HepG2 (cell line): ENCODE data around the gene DSCAML1. TPM values are rescaled to one million over a fixed set of nuclear protein-coding genes. Genes with fewer than 3 reads are reported as not detected.

Experiments
- AGO2 ChIP-seq: fragments of 200-400 bp; formaldehyde crosslinking; optimal IDR thresholded peaks from 2 replicates; pipeline ENCODE3; 2017; ENCODE audit warnings: mild to moderate bottlenecking, low read depth, low read length, moderate library complexity
- ATRX ChIP-seq: sonication (generic); formaldehyde crosslinking; IDR thresholded peaks from 2 replicates; pipeline ENCODE4 v1.4.0; 2020; ENCODE audit warnings: missing genetic modification reagents, borderline replicate concordance
- BCL6 ChIP-seq: IDR thresholded peaks from 2 replicates; pipeline ENCODE4 v1.6.1; 2016; ENCODE audit warnings: missing genetic modification reagents, missing compliant biosample characterization
- FOSL2 ChIP-seq: sonication (generic); formaldehyde crosslinking; IDR thresholded peaks from 2 replicates; pipeline ENCODE4 v1.4.0; 2020; ENCODE audit warnings: missing genetic modification reagents
- HCFC1 ChIP-seq: fragments of 150-350 bp; IDR thresholded peaks from 2 replicates; pipeline ENCODE4 v1.6.1; 2014; ENCODE audit warnings: low read depth, low read length
- HDAC6 ChIP-seq: fragments of 200-600 bp; sonication (generic); IDR thresholded peaks from 2 replicates; pipeline ENCODE4 v1.7.0; 2017; ENCODE audit warnings: mild to moderate bottlenecking, antibody characterized with exemption, low read length, low read depth
- SIN3A ChIP-seq: IDR thresholded peaks from 2 replicates; pipeline ENCODE4 v1.6.1; 2011; ENCODE audit warnings: low read depth, mild to moderate bottlenecking, control low read depth, low read length, borderline replicate concordance
- SUZ12 ChIP-seq: fragments of 150-350 bp; IDR thresholded peaks from 2 replicates; pipeline ENCODE4 v1.6.1; 2014; ENCODE audit warnings: low read depth, low read length
- SYNCRIP ChIP-seq: fragments of 200-400 bp; formaldehyde crosslinking; IDR thresholded peaks from 2 replicates; pipeline ENCODE4 v1.6.1; 2018; ENCODE audit warnings: mild to moderate bottlenecking, low read depth, low read length; ENCODE audit not compliant: insufficient read depth
- THYN1 ChIP-seq: sonication (generic); formaldehyde crosslinking; IDR thresholded peaks from 2 replicates; pipeline ENCODE4 v1.8.1; 2023; ENCODE audit warnings: low read depth, mild to moderate bottlenecking, moderate library complexity, missing genetic modification reagents, borderline replicate concordance
- ZBTB20 ChIP-seq: sonication (generic); formaldehyde crosslinking; IDR thresholded peaks from 2 replicates; pipeline ENCODE4 v1.8.1; 2023; ENCODE audit warnings: missing genetic modification reagents, low read depth, mild to moderate bottlenecking, borderline replicate concordance
- ZFY ChIP-seq: sonication (generic); formaldehyde crosslinking; IDR thresholded peaks from 2 replicates; pipeline ENCODE4 v1.4.0; 2020; ENCODE audit warnings: missing genetic modification reagents
- ZNF263 ChIP-seq: sonication (generic); formaldehyde crosslinking; IDR thresholded peaks from 2 replicates; pipeline ENCODE4 v1.4.0; 2020; ENCODE audit warnings: missing genetic modification reagents
- ZNF552 ChIP-seq: sonication (generic); formaldehyde crosslinking; IDR thresholded peaks from 2 replicates; pipeline ENCODE4 v1.9.0; 2022; ENCODE audit warnings: missing genetic modification reagents, mild to moderate bottlenecking, borderline replicate concordance
- ZNF605 ChIP-seq: sonication (generic); formaldehyde crosslinking; IDR thresholded peaks from 2 replicates; pipeline ENCODE4 v1.8.0; 2022; ENCODE audit warnings: mild to moderate bottlenecking, missing genetic modification reagents
- ZNF777 ChIP-seq: sonication (generic); formaldehyde crosslinking; IDR thresholded peaks from 2 replicates; pipeline ENCODE4 v1.4.0; 2020; ENCODE audit warnings: missing genetic modification reagents
- ZNF891 ChIP-seq: sonication (generic); formaldehyde crosslinking; IDR thresholded peaks from 2 replicates; pipeline ENCODE4 v1.5.0; 2020; ENCODE audit warnings: mild to moderate bottlenecking, missing genetic modification reagents
- polyA plus RNA-seq, 8 experiments: library from polyadenylated mRNA; depleted of rRNA in 3 of 8; stranded (reverse) in 7 of 8; unstranded in 1 of 8; fragments of >200 nt; fragmentation: Illumina TruSeq in 4 of 8; extraction: Trizol in 4 of 8; gene quantifications; 2 replicates each; pipeline versions ENCODE4 v1.2.1 to v1.2.3, GENCODE V29; 2011 to 2016; ENCODE audit warnings: low read depth in 4 of 8, missing spikeins in 1 of 8, mixed read lengths in 1 of 8; ENCODE audit not compliant: insufficient read depth in 1 of 8
- total RNA-seq, 5 experiments: library from RNA; depleted of rRNA; stranded (reverse); fragments of >200 nt; fragmentation: Illumina TruSeq; extraction: Trizol; gene quantifications; 2 replicates each; pipeline ENCODE4 v1.2.3, GENCODE V29; 2016; ENCODE audit warnings: low read depth in 1 of 5
- TF ChIP-seq, protein P1 (sequence below): sonication (generic); formaldehyde crosslinking; IDR thresholded peaks from 2 replicates; pipeline ENCODE4 v1.4.0; 2020; ENCODE audit warnings: missing genetic modification reagents
- TF ChIP-seq, protein P2 (sequence below): sonication (generic); formaldehyde crosslinking; IDR thresholded peaks from 2 replicates; pipeline ENCODE4 v1.4.0; 2020; ENCODE audit warnings: missing genetic modification reagents
- TF ChIP-seq, protein P3 (sequence below): sonication (generic); formaldehyde crosslinking; IDR thresholded peaks from 2 replicates; pipeline ENCODE4 v1.4.0; 2020; ENCODE audit warnings: missing genetic modification reagents

The DSCAML1 gene
- total and polyA plus RNA-seq, 2 of the 13 experiments (the other 11 are each of a cell fraction or from before 2014, with no cell fraction given): 0.29 to 0.40 TPM

DNA sequence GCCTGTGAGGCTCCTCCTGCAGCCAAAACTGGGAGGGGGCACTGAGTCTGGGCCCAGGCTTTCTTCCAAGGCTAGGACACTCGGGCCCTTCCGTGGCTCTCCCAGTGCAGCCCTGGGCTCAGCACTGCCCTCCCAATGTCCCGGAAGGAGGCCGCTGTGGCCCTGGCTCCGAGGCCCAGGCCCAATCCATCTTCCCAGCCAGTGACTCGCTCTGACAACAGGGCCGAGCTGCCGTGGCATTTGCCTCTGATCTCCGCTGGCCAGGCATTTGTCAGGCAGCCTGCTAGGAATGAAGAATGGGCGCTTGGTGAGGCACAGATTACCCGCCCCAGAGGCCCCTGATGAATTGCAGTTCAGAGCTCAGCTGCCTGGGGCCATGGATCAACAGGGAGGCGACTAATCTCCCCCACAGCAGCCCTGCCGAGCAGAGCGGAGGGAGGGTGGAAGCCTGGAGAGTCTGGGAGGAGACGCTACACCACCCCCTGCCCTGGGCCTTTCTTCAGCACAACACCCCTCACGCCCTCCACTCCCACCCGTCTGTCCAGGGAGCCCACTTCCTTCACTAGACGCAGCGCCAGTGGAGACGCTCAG, 19.2 kb upstream of the DSCAML1 start (continued):
- TF ChIP-seq, protein P1, sequence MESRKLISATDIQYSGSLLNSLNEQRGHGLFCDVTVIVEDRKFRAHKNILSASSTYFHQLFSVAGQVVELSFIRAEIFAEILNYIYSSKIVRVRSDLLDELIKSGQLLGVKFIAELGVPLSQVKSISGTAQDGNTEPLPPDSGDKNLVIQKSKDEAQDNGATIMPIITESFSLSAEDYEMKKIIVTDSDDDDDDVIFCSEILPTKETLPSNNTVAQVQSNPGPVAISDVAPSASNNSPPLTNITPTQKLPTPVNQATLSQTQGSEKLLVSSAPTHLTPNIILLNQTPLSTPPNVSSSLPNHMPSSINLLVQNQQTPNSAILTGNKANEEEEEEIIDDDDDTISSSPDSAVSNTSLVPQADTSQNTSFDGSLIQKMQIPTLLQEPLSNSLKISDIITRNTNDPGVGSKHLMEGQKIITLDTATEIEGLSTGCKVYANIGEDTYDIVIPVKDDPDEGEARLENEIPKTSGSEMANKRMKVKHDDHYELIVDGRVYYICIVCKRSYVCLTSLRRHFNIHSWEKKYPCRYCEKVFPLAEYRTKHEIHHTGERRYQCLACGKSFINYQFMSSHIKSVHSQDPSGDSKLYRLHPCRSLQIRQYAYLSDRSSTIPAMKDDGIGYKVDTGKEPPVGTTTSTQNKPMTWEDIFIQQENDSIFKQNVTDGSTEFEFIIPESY (CRISPR knock-in tag): no peak
- TF ChIP-seq FOSL2 (CRISPR knock-in tag) (peak; percentile 6; the same call in 1 of the 2 replicates), ZNF552 (no peak), HCFC1 (no peak), THYN1 (no peak), SIN3A (no peak), HDAC6 (no peak), SYNCRIP (no peak), AGO2 (peak; percentile 90), ZBTB20 (CRISPR knock-in tag) (peak; percentile 52; the same call in 1 of the 2 replicates), ZFY (peak; percentile 73), ZNF777 (CRISPR knock-in tag) (no peak), BCL6 (CRISPR knock-in tag) (no peak), ZNF263 (CRISPR knock-in tag) (no peak), ZNF891 (CRISPR knock-in tag) (no peak), ATRX (CRISPR knock-in tag) (no peak), SUZ12 (no peak), ZNF605 (CRISPR knock-in tag) (no peak)
- TF ChIP-seq, protein P2, sequence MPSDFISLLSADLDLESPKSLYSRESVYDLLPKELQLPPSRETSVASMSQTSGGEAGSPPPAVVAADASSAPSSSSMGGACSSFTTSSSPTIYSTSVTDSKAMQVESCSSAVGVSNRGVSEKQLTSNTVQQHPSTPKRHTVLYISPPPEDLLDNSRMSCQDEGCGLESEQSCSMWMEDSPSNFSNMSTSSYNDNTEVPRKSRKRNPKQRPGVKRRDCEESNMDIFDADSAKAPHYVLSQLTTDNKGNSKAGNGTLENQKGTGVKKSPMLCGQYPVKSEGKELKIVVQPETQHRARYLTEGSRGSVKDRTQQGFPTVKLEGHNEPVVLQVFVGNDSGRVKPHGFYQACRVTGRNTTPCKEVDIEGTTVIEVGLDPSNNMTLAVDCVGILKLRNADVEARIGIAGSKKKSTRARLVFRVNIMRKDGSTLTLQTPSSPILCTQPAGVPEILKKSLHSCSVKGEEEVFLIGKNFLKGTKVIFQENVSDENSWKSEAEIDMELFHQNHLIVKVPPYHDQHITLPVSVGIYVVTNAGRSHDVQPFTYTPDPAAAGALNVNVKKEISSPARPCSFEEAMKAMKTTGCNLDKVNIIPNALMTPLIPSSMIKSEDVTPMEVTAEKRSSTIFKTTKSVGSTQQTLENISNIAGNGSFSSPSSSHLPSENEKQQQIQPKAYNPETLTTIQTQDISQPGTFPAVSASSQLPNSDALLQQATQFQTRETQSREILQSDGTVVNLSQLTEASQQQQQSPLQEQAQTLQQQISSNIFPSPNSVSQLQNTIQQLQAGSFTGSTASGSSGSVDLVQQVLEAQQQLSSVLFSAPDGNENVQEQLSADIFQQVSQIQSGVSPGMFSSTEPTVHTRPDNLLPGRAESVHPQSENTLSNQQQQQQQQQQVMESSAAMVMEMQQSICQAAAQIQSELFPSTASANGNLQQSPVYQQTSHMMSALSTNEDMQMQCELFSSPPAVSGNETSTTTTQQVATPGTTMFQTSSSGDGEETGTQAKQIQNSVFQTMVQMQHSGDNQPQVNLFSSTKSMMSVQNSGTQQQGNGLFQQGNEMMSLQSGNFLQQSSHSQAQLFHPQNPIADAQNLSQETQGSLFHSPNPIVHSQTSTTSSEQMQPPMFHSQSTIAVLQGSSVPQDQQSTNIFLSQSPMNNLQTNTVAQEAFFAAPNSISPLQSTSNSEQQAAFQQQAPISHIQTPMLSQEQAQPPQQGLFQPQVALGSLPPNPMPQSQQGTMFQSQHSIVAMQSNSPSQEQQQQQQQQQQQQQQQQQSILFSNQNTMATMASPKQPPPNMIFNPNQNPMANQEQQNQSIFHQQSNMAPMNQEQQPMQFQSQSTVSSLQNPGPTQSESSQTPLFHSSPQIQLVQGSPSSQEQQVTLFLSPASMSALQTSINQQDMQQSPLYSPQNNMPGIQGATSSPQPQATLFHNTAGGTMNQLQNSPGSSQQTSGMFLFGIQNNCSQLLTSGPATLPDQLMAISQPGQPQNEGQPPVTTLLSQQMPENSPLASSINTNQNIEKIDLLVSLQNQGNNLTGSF: no peak
- TF ChIP-seq, protein P3, sequence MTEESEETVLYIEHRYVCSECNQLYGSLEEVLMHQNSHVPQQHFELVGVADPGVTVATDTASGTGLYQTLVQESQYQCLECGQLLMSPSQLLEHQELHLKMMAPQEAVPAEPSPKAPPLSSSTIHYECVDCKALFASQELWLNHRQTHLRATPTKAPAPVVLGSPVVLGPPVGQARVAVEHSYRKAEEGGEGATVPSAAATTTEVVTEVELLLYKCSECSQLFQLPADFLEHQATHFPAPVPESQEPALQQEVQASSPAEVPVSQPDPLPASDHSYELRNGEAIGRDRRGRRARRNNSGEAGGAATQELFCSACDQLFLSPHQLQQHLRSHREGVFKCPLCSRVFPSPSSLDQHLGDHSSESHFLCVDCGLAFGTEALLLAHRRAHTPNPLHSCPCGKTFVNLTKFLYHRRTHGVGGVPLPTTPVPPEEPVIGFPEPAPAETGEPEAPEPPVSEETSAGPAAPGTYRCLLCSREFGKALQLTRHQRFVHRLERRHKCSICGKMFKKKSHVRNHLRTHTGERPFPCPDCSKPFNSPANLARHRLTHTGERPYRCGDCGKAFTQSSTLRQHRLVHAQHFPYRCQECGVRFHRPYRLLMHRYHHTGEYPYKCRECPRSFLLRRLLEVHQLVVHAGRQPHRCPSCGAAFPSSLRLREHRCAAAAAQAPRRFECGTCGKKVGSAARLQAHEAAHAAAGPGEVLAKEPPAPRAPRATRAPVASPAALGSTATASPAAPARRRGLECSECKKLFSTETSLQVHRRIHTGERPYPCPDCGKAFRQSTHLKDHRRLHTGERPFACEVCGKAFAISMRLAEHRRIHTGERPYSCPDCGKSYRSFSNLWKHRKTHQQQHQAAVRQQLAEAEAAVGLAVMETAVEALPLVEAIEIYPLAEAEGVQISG: peak; percentile 30
